Prostate gland (tissue), 2 donors: ENCODE results near the gene ATP6V1F. TPM values are rescaled to one million over a fixed set of nuclear protein-coding genes. Genes with fewer than 3 reads are reported as not detected.

Experiments used
- DNase-seq: peaks from one replicate; pipeline ENCODE4 v3.0.0-alpha.2; 2019; ENCODE audit warnings: low spot score
- H3K27ac ChIP-seq, 2 donors: fragments of 200-600 bp; sonication (generic); 2 replicates each; pipeline ENCODE4 v1.5.1; 2017 to 2019
- H3K27me3 ChIP-seq: fragments of 200-600 bp; sonication (generic); replicated peaks from 2 replicates; pipeline ENCODE4 v1.5.1; 2019; ENCODE audit not compliant: insufficient read depth
- H3K36me3 ChIP-seq, 2 donors: fragments of 200-600 bp; sonication (generic); 1 replicate in 1 of 2; 2 replicates in 1 of 2; pipeline versions ENCODE4 v1.5.1 to v1.8.1; 2017 to 2019
- H3K4me1 ChIP-seq: fragments of 200-600 bp; sonication (generic); replicated peaks from 2 replicates; pipeline ENCODE4 v1.5.1; 2019
- H3K4me3 ChIP-seq, 2 donors: fragments of 200-600 bp; sonication (generic); 2 replicates each; pipeline ENCODE4 v1.5.1; 2017 to 2019
- H3K9me3 ChIP-seq: fragments of 200-600 bp; sonication (generic); 2 replicates; pipeline ENCODE4 v1.5.1; 2017
- CTCF ChIP-seq, 4 experiments: fragments of 200-600 bp in 2 of 4; fragments of 450-650 bp in 2 of 4; sonication (generic) in 2 of 4; IDR thresholded peaks; 1 replicate in 3 of 4; 2 replicates in 1 of 4; pipeline ENCODE4 v1.5.1; 2016 to 2019; ENCODE audit warnings: antibody characterized with exemption in 4 of 4, mild to moderate bottlenecking in 2 of 4, moderate library complexity in 2 of 4
- POLR2A ChIP-seq: fragments of 450-650 bp; IDR thresholded peaks from one replicate; pipeline ENCODE4 v1.6.1; 2016; ENCODE audit warnings: antibody characterized with exemption, mild to moderate bottlenecking
- POLR2AphosphoS5 ChIP-seq: sonication (generic); formaldehyde crosslinking; IDR thresholded peaks from one replicate; pipeline ENCODE4 v1.6.1; 2017; ENCODE audit warnings: antibody characterized with exemption
- WGBS: methylation state at CpG from one replicate; pipeline ENCODE4 v1.1.5; 2018; 5-methylcytosine and 5-hydroxymethylcytosine counted together
- intact Hi-C: fragments of 100-400 bp; cut with DNase I; formaldehyde crosslinking; loops from one replicate; pipeline ENCODE4 v1.14.2; 2022
- total RNA-seq, 2 donors: library from RNA; depleted of rRNA; stranded (reverse); fragments of >200 nt; gene quantifications; one replicate each; pipeline ENCODE4 v1.1.0, GENCODE V29; 2016

The ATP6V1F gene
- total RNA-seq, 2 donors from 2014 or later = 116 to 118 TPM

GRCh38 chr7:128835231-128835751 is 27.4 kb upstream of the ATP6V1F start:
- TF ChIP-seq CTCF (IDR thresholded peaks at IDR 0.05) = no peak
- no peak for TF ChIP-seq POLR2AphosphoS5
- TF ChIP-seq POLR2A = no peak
- Histone ChIP-seq H3K4me1 (no peaks in the 10 kb centered on the region), H3K27ac (no peak overlapping the region), H3K36me3 (no peaks in the 10 kb centered on the region), H3K4me3 (no peak overlapping the region), H3K9me3 (no peaks in the 10 kb centered on the region), H3K27me3 (no peaks in the 10 kb centered on the region)
- WGBS = 85% methylated on average over 16 of the region's 16 CpGs
- intact Hi-C loops = no loop called here
- DNase-seq = no peak

- H3K4me3 ChIP-seq = no peak overlapping the region
- no peaks in the 10 kb centered on the region for H3K36me3 ChIP-seq
Measured at GRCh38 chr7:128835790-128836641, 26.6 kb upstream of the ATP6V1F start.

GRCh38 chr7:128836729-128837348 is 25.8 kb upstream of the ATP6V1F start:
- no peaks in the 10 kb centered on the region for H3K36me3 ChIP-seq
- peak overlapping the region in 1 of 2 donors; percentile 19 for H3K27ac ChIP-seq
- DNase-seq = no peak
- no peak overlapping the region for H3K4me3 ChIP-seq
- 90% methylated on average over 14 of the region's 14 CpGs for whole genome bisulfite sequencing
- H3K4me1 ChIP-seq = no peaks in the 10 kb centered on the region
- intact Hi-C loops = no loop called here
- no peaks in the 10 kb centered on the region for H3K27me3 ChIP-seq
- H3K9me3 ChIP-seq = no peaks in the 10 kb centered on the region
- TF ChIP-seq POLR2A (no peak), CTCF (IDR thresholded peaks at IDR 0.05) (no peak), POLR2AphosphoS5 (no peak)

More at GRCh38 chr7:128835790-128836641, 26.6 kb upstream of the ATP6V1F start:
- no peaks in the 10 kb centered on the region for H3K9me3 ChIP-seq
- 61% methylated on average over 14 of the region's 14 CpGs for WGBS
- DNase-seq = no peak
- H3K4me1 ChIP-seq = no peaks in the 10 kb centered on the region
- no peaks in the 10 kb centered on the region for H3K27me3 ChIP-seq
- TF ChIP-seq POLR2A (no peak), CTCF (IDR thresholded peaks at IDR 0.05) (no peak), POLR2AphosphoS5 (no peak)
- intact Hi-C loops = no loop called here
- peak overlapping the region in 1 of 2 donors; percentile 19 for H3K27ac ChIP-seq

GRCh38 chr7:128837521-128837921 is 25.1 kb upstream of the ATP6V1F start:
- no peaks in the 10 kb centered on the region for H3K27me3 ChIP-seq
- TF ChIP-seq CTCF (IDR thresholded peaks at IDR 0.05) = no peak
- no peak for TF ChIP-seq POLR2A
- no peak for TF ChIP-seq POLR2AphosphoS5
- no peaks in the 10 kb centered on the region for H3K4me1 ChIP-seq
- WGBS = 84% methylated on average over 15 of the region's 16 CpGs
- DNase-seq = no peak
- no peaks in the 10 kb centered on the region for H3K9me3 ChIP-seq
- intact Hi-C loops = no loop called here
- no peaks in the 10 kb centered on the region for H3K36me3 ChIP-seq
- H3K4me3 ChIP-seq = no peak overlapping the region
- H3K27ac ChIP-seq = no peak overlapping the region
